ENCODE measurements around the gene CAP2. TPM values are rescaled to one million over a fixed set of nuclear protein-coding genes. Genes with fewer than 3 reads are reported as not detected.
"Not testable (repeated sequence)": the region's sequence is repeated elsewhere in the genome, so short reads cannot be mapped to it uniquely, and the experiment has no call there.

Gene CAP2
- total and polyA plus RNA-seq, 4 donors, result 9.0 to 27.0 (median 19.3) TPM

DNA sequence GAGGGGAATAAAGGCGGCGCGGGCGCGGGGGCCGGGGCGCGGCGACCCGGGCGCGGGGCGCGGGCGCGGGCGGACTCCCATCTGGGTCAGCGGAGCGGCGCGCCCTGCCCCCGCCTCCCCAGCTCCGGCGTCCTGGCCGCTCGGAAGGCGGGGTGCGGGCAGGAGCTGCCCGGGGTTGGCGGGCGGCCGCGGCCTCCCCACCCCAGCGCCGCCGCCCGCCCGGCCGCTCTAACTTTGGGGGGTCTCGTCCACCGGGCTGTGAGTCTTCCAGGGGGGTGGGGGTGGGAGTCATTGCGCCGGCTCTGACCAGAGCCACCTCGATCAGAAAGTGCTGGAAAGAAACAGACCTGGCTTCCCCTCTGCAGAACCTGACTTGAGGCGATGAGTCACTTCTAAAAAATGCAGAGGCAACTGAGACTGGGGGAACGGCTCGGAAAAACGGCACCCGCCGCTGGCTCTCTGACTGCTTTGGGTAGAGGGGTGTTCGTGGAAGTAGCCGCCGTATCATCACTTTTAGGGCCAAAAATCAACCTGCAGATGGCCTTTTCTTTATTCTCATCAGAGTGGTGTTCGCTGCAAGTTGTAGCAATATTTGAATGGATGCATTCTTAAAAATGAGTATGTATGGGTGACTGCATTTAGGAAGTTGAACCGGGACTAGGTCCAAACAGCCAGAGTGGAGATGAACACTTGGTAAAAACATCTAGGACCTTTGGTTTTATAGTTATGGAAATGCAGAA lies 667 bp downstream of the CAP2 start:
- Histone ChIP-seq H3K9me3 (ENCODE audit: control insufficient read depth, insufficient read depth, low read length) (no peaks in the 10 kb centered on the region), H3K4me1 (ENCODE audit: control insufficient read depth, insufficient read depth, low read length) (peaks cover 3% of the 10 kb centered on the region), H3K36me3 (ENCODE audit: control insufficient read depth, insufficient read depth, low read length) (no peaks in the 10 kb centered on the region), H3K27ac (ENCODE audit: low read depth, low read length) (no peak overlapping the region), H3K27me3 (ENCODE audit: control insufficient read depth, insufficient read depth, low read length) (no peaks in the 10 kb centered on the region), H3K4me3 (ENCODE audit: low read depth, low read length) (peak overlapping the region; percentile 53)
- DNase-seq (ENCODE audit: low read depth in 4 of 6, low spot score in 6 of 6), result peak in 3 of 6 donors; percentile 11 to 69 (median 67)
- WGBS (ENCODE audit: insufficient coverage), result under 1% methylated on average over 43 of the region's 55 CpGs

DNA sequence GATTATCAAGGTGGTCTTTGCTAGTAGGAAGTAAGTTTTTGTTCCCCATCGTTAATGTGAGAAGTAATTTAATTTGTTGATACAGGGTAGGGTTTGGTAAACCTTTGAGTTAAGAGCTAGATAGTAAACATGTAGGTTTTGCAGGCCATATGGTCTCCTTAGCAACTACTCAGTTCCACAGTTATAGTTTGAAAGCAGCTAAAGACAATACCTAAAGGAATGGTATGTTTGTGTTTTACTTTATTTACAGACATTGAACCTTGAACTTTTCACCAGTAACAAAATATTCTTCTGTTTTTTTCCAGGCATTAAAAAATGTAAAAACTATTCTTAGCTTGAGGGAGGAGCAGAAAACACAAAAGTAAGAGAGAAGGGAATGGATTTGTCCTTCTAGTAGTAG lies 1.7 kb downstream of the CAP2 start:
- Histone ChIP-seq H3K27ac (ENCODE audit: low read depth, low read length) (no peak overlapping the region), H3K4me3 (ENCODE audit: low read depth, low read length) (no peak overlapping the region)
- WGBS (ENCODE audit: insufficient coverage), result 90% methylated on average over 1 of the region's 1 CpG

DNA sequence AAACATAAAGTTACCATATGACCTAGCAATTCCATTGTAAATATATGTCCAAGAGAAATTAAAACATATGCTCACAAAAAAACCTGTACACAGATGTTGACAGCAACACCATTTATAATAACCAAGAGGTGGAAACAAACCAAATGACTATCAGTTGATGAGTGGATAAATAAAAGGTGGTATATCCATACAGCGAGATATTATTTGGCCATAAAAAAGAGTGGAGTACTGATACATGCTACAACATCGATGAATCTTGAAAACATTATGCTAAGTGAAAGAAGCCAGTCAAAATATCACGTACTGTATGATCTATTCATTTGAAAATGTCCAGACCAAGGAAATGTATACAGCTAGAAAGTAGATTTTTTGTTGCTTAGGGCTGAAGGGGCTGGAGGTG lies 2.9 kb downstream of the CAP2 start:
- H3K4me1 ChIP-seq (ENCODE audit: control insufficient read depth, insufficient read depth, low read length), result peaks cover 3% of the 10 kb centered on the region
- no peaks in the 10 kb centered on the region for H3K27me3 ChIP-seq (ENCODE audit: control insufficient read depth, insufficient read depth, low read length)
- DNase-seq (ENCODE audit: low read depth in 4 of 6, low spot score in 6 of 6), result no peak
- H3K4me3 ChIP-seq (ENCODE audit: low read depth, low read length), result no peak overlapping the region
- no peaks in the 10 kb centered on the region for H3K36me3 ChIP-seq (ENCODE audit: control insufficient read depth, insufficient read depth, low read length)
- H3K9me3 ChIP-seq (ENCODE audit: control insufficient read depth, insufficient read depth, low read length), result no peaks in the 10 kb centered on the region
- WGBS (ENCODE audit: insufficient coverage), result no CpG with 5 or more reads among the region's 3 CpGs
- H3K27ac ChIP-seq (ENCODE audit: low read depth, low read length), result no peak overlapping the region

More for the DNA sequence above, 1.7 kb downstream of the CAP2 start:
- no peaks in the 10 kb centered on the region for H3K27me3 ChIP-seq (ENCODE audit: control insufficient read depth, insufficient read depth, low read length)
- H3K9me3 ChIP-seq (ENCODE audit: control insufficient read depth, insufficient read depth, low read length), result no peaks in the 10 kb centered on the region
- H3K36me3 ChIP-seq (ENCODE audit: control insufficient read depth, insufficient read depth, low read length), result no peaks in the 10 kb centered on the region
- no peak for DNase-seq (ENCODE audit: low read depth in 4 of 6, low spot score in 6 of 6)
- peaks cover 3% of the 10 kb centered on the region for H3K4me1 ChIP-seq (ENCODE audit: control insufficient read depth, insufficient read depth, low read length)

DNA sequence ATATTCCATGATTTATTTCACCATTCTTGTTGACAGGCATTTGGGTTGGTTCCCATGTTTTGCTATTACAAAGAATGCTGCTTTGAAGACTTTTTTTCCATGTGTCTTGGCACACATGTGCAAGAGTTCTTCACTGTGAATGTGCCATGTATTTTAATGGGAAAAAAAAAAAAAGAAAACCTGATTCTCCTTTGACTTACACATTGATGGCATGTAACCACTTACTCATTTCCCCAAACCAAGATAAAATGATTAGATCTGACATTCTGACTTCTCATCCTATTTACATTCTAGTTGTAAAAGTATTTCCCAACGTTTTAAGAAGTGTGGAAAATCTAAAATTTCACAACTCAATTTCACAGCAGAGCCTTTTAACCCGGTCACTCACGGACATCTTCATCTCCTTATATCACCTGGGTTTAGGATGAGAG lies 4.4 kb downstream of the CAP2 start:
- H3K4me1 ChIP-seq (ENCODE audit: control insufficient read depth, insufficient read depth, low read length), result peaks cover 3% of the 10 kb centered on the region
- H3K27me3 ChIP-seq (ENCODE audit: control insufficient read depth, insufficient read depth, low read length), result no peaks in the 10 kb centered on the region
- no peak overlapping the region for H3K4me3 ChIP-seq (ENCODE audit: low read depth, low read length)
- H3K27ac ChIP-seq (ENCODE audit: low read depth, low read length), result no peak overlapping the region
- no CpG with 5 or more reads among the region's 3 CpGs for WGBS (ENCODE audit: insufficient coverage)
- H3K36me3 ChIP-seq (ENCODE audit: control insufficient read depth, insufficient read depth, low read length), result no peaks in the 10 kb centered on the region
- no peaks in the 10 kb centered on the region for H3K9me3 ChIP-seq (ENCODE audit: control insufficient read depth, insufficient read depth, low read length)
- peak in 1 of 6 donors; percentile 30 for DNase-seq (ENCODE audit: low read depth in 4 of 6, low spot score in 6 of 6)

DNA sequence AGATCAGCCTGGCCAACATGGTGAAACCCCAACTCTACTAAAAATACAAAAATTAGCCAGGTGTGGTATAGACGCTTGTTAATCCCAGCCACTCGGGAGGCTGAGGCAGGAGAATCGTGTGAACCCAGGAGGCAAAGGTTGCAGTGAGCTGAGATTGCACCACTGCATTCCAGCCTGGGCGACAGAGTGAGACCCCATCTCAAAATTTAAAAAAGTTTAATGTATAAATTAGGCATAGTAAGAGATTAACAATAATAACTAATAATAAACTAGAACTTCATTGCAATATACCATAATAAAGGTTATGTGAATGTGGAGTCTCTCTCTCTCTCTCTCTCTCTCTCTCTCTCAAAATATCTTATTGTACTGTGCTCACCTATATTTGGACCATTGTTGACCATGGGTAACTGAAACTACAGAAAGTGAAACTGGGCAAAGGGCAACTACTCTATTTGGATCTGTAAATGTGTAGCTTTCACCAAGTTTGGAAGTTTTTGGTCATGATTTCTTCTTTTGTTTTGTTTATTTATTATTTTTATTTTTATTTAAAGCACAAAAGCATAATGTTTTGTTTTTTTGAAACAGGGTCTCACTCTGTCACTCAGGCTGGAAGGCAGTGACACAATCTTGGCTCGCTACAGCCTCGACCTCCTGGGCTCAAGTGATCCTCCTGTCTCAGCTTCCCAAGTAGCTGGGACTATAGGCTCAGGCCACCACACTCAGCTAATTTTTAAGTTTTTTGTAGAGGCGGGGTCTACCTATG lies 12.0 kb downstream of the CAP2 start:
- whole genome bisulfite sequencing (ENCODE audit: insufficient coverage), result 90% methylated on average over 6 of the region's 7 CpGs
- not testable (repeated sequence) for H3K27me3 ChIP-seq (ENCODE audit: control insufficient read depth, insufficient read depth, low read length); DNase-seq (ENCODE audit: low read depth in 4 of 6, low spot score in 6 of 6); H3K4me3 ChIP-seq (ENCODE audit: low read depth, low read length); H3K27ac ChIP-seq (ENCODE audit: low read depth, low read length); H3K9me3 ChIP-seq (ENCODE audit: control insufficient read depth, insufficient read depth, low read length); H3K36me3 ChIP-seq (ENCODE audit: control insufficient read depth, insufficient read depth, low read length); H3K4me1 ChIP-seq (ENCODE audit: control insufficient read depth, insufficient read depth, low read length)

DNA sequence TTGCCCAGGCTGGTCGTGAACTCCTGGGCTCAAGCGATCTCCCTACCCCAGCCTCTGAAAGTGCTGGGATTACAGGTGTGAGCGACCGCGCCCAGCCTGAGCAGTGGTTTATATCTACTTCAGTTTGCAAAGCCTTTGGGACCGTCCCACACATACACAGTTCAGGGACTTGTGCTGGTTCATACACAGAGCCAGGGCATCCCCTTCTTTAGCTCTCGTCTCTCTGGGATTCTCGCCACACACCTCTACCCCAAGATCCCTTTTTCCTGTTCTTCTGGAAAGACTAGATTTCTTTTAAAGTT lies 12.5 kb downstream of the CAP2 start:
- no peaks in the 10 kb centered on the region for H3K4me1 ChIP-seq (ENCODE audit: control insufficient read depth, insufficient read depth, low read length)
- no peak for DNase-seq (ENCODE audit: low read depth in 4 of 6, low spot score in 6 of 6)
- no peaks in the 10 kb centered on the region for H3K9me3 ChIP-seq (ENCODE audit: control insufficient read depth, insufficient read depth, low read length)
- H3K27ac ChIP-seq (ENCODE audit: low read depth, low read length), result no peak overlapping the region
- no peaks in the 10 kb centered on the region for H3K36me3 ChIP-seq (ENCODE audit: control insufficient read depth, insufficient read depth, low read length)
- no peaks in the 10 kb centered on the region for H3K27me3 ChIP-seq (ENCODE audit: control insufficient read depth, insufficient read depth, low read length)
- WGBS (ENCODE audit: insufficient coverage), result 100% methylated on average over 5 of the region's 8 CpGs
- H3K4me3 ChIP-seq (ENCODE audit: low read depth, low read length), result no peak overlapping the region

DNA sequence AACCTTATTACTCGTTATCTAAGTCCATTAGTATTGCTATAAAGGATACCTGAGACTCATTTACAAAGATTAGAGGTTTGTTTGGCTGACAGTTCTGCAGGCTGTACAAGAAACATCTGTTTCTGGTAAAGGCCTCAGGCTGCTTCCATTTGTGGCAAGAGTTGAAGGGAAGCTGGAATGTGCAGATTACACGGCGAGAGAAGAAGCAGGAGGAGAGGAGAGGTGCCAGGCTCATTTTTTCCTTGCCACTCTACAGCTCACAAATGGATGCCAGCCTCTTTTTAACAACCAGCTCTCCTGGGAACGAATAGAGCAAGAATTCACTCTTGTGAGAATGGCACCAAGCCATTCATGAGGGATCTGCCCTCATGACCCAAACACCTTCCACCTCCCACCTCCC lies 14.7 kb downstream of the CAP2 start:
- Histone ChIP-seq H3K36me3 (ENCODE audit: control insufficient read depth, insufficient read depth, low read length) (no peaks in the 10 kb centered on the region), H3K27ac (ENCODE audit: low read depth, low read length) (no peak overlapping the region), H3K4me1 (ENCODE audit: control insufficient read depth, insufficient read depth, low read length) (no peaks in the 10 kb centered on the region), H3K9me3 (ENCODE audit: control insufficient read depth, insufficient read depth, low read length) (no peaks in the 10 kb centered on the region), H3K27me3 (ENCODE audit: control insufficient read depth, insufficient read depth, low read length) (no peaks in the 10 kb centered on the region), H3K4me3 (ENCODE audit: low read depth, low read length) (no peak overlapping the region)
- no peak for DNase-seq (ENCODE audit: low read depth in 4 of 6, low spot score in 6 of 6)
- 67% methylated on average over 1 of the region's 4 CpGs for WGBS (ENCODE audit: insufficient coverage)

DNA sequence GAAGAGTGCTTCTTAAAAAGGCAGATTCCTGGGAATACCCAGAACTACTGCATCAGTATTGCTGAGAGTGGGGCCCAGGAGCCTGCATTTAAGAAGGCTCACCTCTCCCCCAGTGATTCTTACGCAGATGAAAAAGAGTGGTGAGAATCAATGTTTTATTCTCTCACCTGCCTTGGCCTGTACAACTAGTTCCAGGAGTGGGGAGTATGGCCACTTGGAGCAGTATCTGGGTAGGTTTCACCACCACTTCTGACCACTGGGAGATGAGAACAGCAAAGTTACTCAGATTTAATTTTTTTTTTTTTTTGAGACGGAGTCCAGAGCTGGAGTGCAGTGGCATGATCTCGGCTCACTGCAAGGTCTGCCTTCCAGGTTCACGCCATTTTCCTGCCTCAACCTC lies 16.9 kb downstream of the CAP2 start:
- Histone ChIP-seq H3K27me3 (ENCODE audit: control insufficient read depth, insufficient read depth, low read length) (no peaks in the 10 kb centered on the region), H3K9me3 (ENCODE audit: control insufficient read depth, insufficient read depth, low read length) (no peaks in the 10 kb centered on the region), H3K27ac (ENCODE audit: low read depth, low read length) (no peak overlapping the region), H3K36me3 (ENCODE audit: control insufficient read depth, insufficient read depth, low read length) (no peaks in the 10 kb centered on the region), H3K4me1 (ENCODE audit: control insufficient read depth, insufficient read depth, low read length) (no peaks in the 10 kb centered on the region), H3K4me3 (ENCODE audit: low read depth, low read length) (no peak overlapping the region)
- whole genome bisulfite sequencing (ENCODE audit: insufficient coverage), result 100% methylated on average over 3 of the region's 4 CpGs
- DNase-seq (ENCODE audit: low read depth in 4 of 6, low spot score in 6 of 6), result no peak

DNA sequence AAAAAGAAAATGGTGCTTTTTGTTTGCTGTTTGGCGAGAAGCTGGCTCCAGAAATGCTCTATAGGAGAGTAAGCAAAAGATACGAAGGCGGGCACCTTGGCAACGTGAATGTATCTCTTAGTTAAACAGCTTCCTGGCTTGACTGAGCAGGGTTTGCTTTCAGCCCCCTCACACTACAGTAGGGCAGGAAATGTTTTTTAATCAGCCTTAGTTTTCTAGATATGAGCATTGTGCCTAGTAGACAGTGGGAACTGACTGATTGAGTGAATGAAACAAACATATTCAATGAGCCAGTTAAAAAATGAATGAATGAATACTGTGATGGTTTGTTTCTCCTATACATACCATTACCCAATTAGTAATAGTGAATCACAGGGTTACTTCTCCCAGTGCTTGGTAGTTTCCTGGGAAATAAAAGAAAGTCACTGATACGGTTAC lies 19.9 kb downstream of the CAP2 start:
- WGBS (ENCODE audit: insufficient coverage), result 60% methylated on average over 1 of the region's 5 CpGs
- DNase-seq (ENCODE audit: low read depth in 4 of 6, low spot score in 6 of 6), result no peak
- H3K27ac ChIP-seq (ENCODE audit: low read depth, low read length), result no peak overlapping the region

DNA sequence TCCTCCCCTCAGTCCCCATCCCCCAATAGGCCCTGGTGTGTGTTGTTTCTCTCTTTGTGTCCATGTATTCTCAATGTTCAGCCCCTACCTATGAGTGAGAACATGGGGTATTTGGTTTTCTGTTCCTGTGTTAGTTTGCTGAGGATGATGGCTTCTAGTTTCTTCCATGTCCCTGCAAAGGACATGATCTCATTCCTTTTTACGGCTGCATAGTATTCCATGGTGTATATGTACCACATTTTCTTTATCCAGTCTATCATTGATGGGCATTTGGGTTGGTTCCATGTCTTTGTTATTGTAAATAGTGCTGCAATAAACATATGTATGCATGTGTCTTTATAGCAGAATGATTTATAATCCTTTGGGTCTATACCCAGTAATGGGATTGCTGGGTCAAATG lies 21.0 kb downstream of the CAP2 start:
- WGBS (ENCODE audit: insufficient coverage), result no CpG with 5 or more reads among the region's 1 CpG

More for the DNA sequence above, 19.9 kb downstream of the CAP2 start:
- no peaks in the 10 kb centered on the region for H3K4me1 ChIP-seq (ENCODE audit: control insufficient read depth, insufficient read depth, low read length)
- H3K4me3 ChIP-seq (ENCODE audit: low read depth, low read length), result no peak overlapping the region
- H3K27me3 ChIP-seq (ENCODE audit: control insufficient read depth, insufficient read depth, low read length), result no peaks in the 10 kb centered on the region
- H3K9me3 ChIP-seq (ENCODE audit: control insufficient read depth, insufficient read depth, low read length), result no peaks in the 10 kb centered on the region
- no peaks in the 10 kb centered on the region for H3K36me3 ChIP-seq (ENCODE audit: control insufficient read depth, insufficient read depth, low read length)

More for the DNA sequence above, 21.0 kb downstream of the CAP2 start:
- not testable (repeated sequence) for H3K27me3 ChIP-seq (ENCODE audit: control insufficient read depth, insufficient read depth, low read length); H3K36me3 ChIP-seq (ENCODE audit: control insufficient read depth, insufficient read depth, low read length); DNase-seq (ENCODE audit: low read depth in 4 of 6, low spot score in 6 of 6); H3K4me3 ChIP-seq (ENCODE audit: low read depth, low read length); H3K4me1 ChIP-seq (ENCODE audit: control insufficient read depth, insufficient read depth, low read length); H3K9me3 ChIP-seq (ENCODE audit: control insufficient read depth, insufficient read depth, low read length); H3K27ac ChIP-seq (ENCODE audit: low read depth, low read length)

Measured in spinal cord (tissue), 10 donors.